ENCODE measurements around the gene FAM229A.

FAM229A gene

DNA sequence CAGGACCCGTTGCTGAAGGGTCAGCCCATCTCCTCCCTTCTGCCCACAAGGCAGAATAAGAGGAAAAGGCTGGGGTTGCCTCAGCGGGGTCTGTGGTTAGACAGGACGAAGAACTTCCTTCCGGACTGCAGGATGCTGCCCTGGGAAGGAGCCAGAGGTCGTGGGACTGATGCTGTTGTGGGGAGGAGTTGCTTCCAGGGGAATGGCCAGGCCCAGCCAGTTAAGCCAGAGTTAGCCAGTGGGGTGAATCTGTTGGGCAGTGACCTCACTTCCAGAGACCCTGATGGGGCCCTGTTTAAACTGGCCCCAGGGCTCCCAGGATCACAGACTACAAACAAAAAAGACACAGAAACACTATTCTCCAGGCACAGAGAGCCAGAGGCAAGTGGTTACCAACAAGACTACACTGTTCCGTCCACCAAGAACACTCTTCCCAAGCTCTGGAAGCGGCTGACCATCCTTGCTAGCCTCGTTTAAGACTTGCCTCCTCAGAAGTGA lies 13.0 kb downstream of the FAM229A start:
- no peak for DNase-seq (ENCODE audit: low read depth)

DNA sequence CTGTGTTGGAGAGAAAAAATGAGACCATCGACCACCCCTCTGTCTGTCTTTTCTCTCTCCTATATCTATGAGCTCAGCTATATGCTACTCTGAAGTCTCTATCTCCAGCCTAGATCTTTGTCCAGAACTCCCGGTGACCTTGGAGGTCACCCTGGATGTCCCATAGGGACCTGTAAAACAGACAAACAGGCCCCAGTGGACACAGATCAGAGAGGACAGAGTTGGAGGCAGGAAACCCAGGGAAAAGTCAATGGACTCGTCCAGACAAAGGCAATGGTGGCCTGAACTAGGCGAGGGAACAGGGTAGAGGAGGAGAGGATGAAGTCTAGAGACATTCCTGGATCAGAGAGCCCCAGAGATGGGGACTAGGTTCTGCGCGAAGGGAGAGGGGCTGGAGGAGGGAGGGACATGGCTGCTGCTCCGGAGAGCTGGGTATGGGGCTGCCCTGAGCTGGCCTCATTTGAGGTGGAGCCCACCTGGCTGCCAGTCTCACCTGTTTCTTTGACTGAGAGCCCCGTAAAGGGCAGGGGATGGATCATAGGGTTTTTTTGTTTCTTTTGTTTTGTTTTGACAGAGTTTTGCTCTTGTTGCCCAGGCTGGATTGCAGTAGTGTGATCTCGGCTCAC lies 15.6 kb downstream of the FAM229A start:
- DNase-seq (ENCODE audit: low read depth) = no peak

DNA sequence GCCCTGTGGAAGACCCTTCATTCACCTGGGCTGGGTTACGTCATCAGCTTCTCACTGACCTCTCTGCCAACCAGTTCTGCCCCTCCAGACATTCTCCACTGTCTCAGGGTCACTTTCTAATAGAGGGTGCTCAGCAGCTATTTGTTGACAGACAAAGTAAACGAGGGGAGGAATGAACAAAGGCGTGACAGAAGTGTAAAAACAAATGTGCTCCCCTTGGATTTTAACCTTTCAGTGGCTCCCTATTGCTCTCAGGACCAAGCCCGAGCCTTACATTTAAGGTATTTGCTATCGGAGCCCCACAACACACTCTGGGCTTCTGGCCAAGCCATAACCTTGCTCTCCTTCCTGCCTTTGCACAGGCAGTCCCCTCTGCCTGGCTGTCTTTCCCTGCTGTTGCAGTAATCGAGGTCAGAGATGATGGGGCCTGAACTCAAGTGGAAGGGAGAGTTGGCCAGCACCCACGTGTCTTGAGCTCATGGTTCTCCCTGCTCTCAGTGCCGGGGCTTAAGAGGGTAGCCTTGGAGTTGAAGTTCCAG lies 16.9 kb downstream of the FAM229A start:
- DNase-seq (ENCODE audit: low read depth) = no peak

DNA sequence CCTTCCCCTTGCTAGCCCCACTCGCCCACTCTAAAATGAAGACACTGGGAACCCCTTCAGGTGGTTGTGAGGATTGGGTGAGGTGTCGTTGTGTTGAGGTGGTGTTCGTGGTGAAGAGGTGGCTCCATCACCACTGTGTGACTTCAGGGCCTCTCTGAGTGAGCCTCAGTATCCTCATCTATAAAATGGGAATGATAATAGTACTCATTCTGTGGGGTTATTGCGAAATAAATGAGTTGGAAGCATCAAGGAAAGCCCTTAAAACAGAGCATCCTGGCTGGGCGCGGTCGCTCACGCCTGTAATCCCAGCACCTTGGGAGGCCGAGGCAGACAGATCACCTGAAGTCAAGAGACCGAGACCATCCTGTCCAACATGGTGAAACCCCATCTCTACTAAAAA lies 19.6 kb downstream of the FAM229A start:
- DNase-seq (ENCODE audit: low read depth) = no peak

DNA sequence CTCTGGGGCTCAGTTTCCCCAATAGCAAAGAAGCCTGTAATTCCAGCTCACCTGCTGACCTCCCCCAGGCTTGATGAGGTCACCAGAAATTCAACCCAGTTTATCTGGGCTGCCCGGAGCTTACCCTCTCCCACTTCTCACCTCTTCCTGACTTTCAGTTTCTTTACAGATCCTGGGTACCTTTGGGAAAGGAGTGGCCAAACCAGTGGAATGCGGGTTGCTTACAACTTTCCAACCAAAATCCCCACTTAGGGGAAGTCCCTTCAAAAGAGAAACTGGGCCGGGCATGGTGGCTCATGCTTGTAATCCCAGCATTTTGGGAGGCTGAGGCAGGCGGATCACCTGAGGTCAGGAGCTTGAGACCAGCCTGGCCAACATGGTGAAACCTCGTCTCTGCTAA lies 20.3 kb downstream of the FAM229A start:
- no peak for DNase-seq (ENCODE audit: low read depth)

DNA sequence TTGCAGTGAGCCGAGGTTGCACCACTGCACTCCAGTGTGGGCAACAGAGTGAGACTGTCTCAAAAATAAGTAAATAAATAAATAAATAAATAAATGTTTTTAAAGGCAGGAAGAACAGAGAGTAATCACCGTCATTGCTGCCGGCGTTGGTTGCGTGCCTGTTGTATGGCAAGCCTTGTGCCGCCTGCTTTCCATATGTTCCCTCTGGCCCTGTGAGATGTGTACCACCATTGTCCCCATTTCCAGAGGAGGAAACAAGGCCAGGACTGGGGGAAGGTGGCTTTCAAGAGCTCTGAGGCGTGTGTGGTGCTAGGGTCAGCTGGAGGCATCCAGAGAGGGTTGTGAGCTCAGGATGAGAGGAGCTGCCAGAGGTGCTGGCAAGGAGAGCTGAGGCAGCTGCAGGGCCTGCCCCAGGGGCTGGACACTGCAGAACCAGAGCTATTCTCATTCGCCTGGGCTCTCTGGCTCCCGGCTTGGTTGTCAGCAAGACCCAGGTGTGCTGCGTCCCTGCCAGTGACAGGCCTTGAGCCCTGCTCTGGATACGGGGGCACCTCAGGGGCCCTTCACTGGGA lies 21.0 kb downstream of the FAM229A start:
- DNase-seq (ENCODE audit: low read depth) = no peak

DNA sequence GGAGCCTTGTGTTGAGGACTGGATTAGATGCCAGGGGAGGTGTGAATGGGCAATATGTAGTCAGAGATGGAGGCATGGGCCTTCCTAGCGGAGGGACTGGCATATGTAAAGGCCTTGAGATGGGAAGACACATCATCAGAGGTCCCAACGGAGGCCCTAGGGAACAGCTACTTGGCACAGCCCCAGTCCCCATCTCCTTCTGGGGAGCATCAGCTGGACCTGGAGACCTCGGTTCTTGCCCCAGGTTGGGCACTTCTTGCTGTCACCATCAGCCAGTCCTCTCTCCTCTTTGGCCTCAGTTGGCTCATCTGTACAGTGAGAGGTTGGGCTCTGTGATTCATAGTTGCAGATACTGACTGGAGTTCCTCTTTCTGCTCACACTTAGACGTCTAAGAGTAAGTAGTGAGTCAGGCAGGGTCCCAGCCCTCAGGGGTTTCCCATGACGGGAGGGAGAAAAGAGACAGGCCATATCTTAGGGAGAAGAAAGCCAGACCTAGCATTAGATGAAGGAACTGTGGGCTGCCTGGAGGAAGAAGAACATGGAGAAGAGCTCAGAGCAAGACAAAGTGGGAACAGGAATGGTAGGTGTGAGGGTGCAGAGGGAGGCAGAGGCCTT lies 22.8 kb downstream of the FAM229A start:
- no peak for DNase-seq (ENCODE audit: low read depth)

DNA sequence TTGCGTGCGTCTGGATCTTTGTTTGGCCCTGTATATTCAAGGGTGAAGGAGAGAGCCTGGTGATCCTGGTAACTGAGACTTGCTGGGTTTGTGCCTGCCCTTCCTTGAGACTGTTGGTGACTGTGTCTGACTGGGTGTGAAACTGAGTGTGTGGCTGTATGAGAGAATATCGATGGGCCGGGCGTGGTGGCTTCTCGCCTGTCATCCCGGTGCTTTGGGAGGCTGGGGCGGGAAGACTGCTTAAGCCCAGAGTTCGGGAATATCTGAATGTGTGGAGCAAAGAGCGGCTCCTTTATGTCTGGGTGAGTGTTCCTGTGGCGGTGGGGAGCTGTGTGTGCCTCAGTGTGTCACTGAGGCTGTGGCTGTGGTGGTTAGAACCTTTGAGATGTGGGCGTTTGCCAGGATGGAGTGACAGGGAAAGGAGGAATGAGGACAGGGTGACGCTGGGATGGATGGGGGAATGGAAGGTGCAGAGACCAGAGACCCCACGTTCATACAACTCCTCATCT lies 23.6 kb downstream of the FAM229A start:
- no peak for DNase-seq (ENCODE audit: low read depth)

DNA sequence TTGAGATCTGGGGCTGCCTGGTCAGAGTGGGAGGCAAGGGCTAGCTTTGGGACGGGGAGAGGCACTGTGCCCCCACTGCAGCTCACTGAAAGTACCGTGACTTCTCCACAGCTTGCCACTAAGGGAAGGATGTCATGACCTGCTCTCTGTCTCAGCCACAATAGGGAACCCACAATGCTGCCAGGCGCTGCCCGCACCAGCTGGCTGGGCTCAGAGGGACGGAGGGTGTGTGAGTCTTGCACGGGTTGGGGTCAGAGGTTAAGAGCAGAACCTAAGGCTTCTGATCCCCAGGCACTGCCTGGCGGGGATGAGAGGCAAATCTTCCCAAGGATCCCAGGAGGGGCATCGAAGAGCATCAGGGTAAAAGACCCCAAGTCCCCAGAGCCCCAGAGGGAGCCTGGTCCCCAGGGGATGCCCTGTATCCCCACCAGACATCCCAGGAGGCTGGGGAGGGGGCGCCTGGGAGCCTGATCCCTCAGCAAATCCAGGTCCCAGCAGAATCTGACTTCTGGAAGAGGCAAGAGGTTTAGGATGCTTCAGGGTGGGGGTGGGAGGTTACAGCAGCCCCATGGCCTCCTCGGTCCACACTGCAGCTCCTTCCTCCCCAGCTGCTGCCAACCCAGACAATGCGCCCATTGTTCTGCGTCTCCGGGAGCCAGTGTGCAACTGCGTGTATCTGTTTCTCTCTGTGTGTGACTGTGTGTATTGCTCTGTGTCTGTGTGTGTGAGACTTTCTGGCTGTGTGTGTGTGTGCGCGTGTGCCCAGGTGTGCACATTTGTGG lies 24.2 kb downstream of the FAM229A start:
- DNase-seq (ENCODE audit: low read depth) = no peak

DNA sequence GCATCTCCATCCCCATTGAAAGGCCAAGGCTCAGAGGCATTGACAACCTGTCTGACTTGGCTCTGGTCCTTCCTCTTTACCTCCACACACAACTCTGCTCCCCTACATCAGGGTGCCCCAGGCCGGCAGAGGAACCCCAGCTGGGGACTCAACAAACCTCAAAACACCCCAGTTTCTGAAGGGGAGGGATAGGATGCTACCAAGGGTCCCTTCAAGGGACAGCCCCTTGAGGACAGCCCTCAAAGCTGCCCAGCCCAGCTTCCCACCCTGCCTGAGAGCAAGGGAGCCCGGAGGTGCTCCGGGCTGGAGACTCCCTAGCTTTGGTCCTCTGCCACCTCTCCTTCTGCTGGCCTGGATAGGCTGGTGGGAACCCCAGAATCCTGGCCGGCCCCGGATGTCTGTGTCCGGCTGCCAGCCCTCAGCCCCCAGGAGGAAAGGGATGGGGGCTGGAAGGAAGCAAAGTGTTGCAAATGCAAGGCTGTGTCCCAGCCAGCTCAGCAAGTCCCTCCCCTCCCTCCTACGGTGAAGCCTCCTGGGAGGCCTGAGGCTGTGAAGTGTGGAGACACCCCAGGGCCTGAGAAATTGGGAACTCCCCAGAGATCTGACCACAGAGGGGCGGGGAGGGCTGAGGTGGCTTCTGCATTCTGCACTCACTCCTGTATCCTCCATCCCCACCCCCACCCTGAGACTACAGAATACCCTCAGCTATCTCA lies 25.2 kb downstream of the FAM229A start:
- no peak for DNase-seq (ENCODE audit: low read depth)

DNA sequence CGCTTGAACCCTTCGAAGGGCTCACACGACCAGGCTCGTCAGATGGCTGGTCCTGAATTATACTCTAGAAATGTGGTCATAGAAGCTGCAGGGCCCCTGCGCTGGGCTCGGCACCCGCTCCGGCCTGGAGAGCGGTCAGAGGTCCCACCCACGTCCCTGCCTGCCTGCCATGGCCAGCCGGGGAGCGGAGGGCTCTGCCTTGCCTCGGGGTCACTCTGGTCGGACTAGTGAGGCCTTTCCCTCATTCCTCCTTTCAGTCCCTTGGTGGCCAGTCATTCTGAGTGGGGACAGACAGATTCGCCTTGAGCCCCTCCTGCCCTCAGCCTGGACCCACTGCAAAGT lies 25.7 kb downstream of the FAM229A start:
- no peak for DNase-seq (ENCODE audit: low read depth)

DNA sequence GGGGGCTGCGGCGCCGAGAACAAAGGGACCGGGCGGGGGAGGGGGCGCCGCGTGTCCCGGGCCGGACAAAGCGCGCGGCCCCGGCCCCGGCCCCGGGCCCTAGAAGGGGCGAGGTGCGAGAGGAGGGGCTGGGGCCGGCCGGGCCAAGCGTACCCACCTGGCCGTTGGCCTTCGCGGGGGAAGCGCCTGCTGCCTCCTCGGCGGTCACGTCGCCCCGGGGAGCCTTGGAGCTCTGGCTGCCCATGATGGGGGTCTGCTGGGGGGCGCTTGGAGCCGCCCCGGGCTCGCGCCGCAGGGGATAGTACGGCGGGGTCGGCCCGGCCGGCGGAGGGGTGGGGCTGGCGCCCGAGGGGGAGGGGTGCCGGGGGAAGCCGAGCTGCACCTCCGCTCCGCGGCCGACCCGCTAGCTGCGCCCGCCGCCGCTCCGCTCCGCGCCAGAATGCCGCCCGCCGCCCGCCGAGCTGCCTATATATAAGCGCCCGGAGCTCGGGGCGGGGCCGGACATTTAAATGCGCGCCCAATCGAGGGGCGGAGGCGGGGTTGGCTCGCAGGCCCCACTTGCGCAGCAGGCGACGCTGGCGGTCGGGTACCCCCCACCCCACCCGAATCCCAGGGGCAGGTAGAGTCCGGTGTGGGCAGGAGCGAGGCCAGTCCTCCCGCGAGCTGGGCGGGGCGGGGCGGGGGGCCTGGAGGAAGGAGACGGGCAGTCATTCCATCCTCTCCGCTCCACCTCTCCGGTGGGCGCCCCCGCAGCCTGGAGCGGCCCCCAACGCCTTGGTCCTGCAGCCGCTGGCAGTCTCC lies 26.3 kb downstream of the FAM229A start, which contains the start of gene MARCKSL1:
Gene MARCKSL1, minus strand, starts transcription at position 444 of the 801 bp plus-strand sequence. Its CDS starts 200 bp downstream, at position 244.
- no peak for DNase-seq (ENCODE audit: low read depth)

DNA sequence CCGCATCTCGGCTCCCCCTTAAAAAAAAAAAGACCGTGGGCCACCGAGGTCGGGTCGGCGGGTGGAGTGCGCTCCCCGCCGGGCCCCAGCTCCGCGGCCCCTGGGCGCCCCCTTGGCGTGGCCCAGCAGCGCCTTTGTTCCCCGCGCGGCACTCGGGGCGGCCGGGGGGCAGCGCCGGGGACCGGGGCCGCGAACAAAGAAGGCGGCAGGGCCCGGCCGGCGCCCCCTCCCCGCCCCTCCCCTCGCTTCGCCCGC lies 26.8 kb downstream of the FAM229A start:
- no peak for DNase-seq (ENCODE audit: low read depth)

DNA sequence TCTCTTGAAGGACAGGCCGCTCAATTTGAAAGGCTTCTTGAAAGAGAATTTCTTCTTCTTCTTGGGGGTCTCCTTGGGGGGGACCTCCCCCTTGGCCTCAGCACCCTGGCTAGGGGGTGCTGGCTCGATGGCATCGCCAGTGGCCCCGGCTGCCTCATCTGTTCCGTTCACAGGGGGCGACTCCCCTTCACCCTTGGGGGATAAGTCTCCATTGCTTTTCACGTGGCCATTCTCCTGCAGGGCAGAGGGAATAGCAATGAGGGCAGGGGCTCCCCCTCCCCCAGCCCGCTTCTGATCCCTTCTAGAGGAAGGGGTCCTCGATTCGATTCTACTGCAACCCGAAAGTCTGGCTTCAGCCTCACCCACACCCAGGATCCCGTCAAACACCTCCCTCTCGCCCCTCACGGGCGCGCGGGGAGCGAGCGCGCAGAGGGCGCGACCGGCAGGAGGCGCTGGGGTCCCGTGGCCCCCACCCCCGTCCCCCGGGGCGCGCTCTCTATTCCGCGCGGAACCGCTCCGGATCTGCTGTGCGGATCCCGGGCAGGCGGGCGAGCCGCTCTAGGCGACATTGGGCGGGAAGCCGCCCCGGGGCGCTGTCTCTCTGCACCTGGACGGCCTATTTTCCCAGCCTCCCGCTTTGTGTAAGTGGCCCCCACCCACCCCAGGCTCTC lies 27.3 kb downstream of the FAM229A start:
- no peak for DNase-seq (ENCODE audit: low read depth)

DNA sequence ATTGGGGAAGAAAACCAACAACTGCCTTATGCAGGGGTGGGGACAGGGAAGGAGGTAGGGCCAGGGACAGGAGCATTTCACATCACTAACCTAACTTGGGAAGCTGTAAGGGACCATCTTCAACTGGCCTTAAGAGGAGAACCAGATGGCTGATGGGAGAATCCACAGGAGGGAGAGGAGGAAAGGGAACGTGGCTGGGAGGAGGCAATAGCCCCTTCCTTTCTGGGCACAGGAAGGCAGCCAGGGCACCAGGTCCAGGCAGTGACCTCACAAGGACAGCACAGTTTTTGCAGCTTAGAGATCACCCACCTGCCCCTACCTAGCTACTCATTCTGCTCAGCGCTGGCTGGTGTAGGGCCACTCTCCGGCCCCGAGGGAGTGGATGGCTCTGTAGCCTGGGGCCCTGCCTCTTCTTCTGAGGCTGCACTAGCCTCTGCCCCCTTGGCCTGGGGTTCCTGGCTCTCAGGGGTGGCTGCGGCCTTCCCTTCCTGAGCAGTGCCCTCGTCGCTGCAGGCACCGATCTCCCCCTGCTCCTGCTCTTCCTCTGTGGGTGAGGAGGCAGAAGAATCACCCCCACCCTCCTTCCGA lies 27.9 kb downstream of the FAM229A start:
- DNase-seq (ENCODE audit: low read depth) = no peak

DNA sequence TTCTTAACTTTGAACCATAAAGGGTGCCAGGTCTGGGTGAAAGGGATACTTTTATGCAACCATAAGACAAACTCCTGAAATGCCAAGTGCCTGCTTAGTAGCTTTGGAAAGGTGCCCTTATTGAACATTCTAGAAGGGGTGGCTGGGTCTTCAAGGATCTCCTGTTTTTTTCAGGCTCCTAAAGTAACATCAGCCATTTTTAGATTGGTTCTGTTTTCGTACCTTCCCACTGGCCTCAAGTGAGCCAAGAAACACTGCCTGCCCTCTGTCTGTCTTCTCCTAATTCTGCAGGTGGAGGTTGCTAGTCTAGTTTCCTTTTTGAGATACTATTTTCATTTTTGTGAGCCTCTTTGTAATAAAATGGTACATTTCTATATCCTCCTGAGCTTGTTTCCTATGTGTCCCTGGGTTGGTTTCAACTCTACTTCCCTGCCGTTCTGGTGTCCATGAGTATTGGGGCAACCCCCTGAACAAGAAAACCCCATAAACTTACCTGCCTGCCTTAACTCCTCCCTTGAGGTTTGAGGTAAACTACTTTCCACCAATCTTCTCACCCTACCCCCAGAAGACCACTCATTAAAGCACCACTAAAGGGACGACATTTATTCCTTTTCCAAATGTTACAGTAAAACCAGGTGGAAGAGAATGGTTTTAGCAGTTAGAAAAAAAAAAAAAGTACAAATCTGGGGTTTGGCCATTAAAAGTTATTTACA lies 28.9 kb downstream of the FAM229A start:
- no peak for DNase-seq (ENCODE audit: low read depth)

DNA sequence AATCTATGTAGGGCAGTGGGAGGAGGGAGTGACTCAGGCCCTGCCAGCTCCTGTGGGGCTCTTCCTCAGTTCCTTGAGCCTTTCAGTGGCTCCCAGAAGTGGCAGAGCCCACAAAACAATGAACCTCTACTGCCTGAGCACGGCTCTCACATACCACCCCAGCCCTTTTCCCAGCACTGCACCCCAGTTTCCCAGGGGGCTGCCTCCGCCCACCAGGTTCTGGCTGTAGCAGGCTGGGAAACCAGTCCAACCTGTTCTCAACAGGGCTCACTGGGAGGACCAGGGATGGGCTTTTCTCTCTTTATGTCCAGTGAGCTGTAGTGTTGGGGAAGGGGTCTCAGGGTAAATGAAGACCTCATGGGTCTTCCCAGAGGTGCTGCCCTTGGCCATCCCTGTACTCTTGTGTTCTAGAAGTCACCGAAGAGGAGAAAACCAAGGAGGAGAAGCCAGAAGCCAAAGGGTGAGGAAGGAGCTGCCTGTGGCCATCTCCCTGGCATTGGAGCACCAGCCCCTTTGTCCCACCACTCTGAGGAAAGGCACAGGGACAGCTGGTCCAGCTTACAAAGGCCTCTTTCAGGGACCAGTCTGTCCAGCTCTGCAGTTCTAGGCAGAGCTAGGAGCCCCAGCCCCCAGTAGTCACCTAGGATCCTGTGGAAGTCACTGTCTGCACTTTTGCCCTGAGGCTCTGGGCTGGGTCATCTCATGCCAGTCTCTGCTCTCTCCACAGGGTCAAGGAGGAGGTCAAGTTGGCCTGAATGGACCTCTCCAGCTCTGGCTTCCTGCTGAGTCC lies 29.8 kb downstream of the FAM229A start:
- no peak for DNase-seq (ENCODE audit: low read depth)

DNA sequence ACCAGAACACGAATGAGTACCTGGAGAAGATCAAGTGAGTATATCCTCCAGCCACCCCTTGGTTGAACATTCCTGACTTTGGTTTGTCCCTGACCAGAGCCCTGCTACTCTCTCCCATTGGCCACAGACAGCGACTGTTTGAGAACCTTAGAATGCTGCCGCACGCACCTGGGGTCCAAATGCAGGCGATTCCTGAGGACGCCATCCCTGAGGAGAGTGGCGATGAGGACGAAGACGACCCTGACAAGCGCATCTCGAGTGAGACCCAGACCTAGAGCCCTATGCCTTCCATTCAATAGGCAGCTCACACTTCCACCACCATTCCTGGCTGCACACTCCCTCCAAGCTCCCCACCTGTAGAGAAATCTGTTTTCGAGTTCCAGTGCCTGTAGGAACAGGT lies 30.7 kb downstream of the FAM229A start:
- no peak for DNase-seq (ENCODE audit: low read depth)
